HepG2 (cell line): ENCODE measurements around the gene DBNDD2. TPM values are rescaled to one million over a fixed set of nuclear protein-coding genes. Genes with fewer than 3 reads are reported as not detected.
A peak's percentile ranks its signal among the peaks of the same experiment; 100 is the strongest.

ENCODE experiments used
- AGO1 ChIP-seq: fragments of 200-400 bp; formaldehyde crosslinking; IDR thresholded peaks from 2 replicates; pipeline ENCODE4 v1.6.1; 2017; ENCODE audit warnings: mild to moderate bottlenecking, low read depth, low read length, moderate library complexity; ENCODE audit not compliant: poor library complexity, severe bottlenecking
- HNRNPK ChIP-seq: fragments of 200-400 bp; formaldehyde crosslinking; IDR thresholded peaks from 2 replicates; pipeline ENCODE4 v1.6.1; 2018; ENCODE audit warnings: low read length, low read depth, moderate library complexity, mild to moderate bottlenecking; ENCODE audit not compliant: poor library complexity, severe bottlenecking
- NFRKB ChIP-seq: fragments of 450-650 bp; IDR thresholded peaks from 2 replicates; pipeline ENCODE4 v1.6.1; 2017
- SRSF1 ChIP-seq: fragments of 200-400 bp; formaldehyde crosslinking; optimal IDR thresholded peaks from 2 replicates; pipeline ENCODE3; 2017; ENCODE audit warnings: mild to moderate bottlenecking, low read depth, low read length, moderate library complexity
- TBX3 ChIP-seq: fragments of 450-650 bp; IDR thresholded peaks from 2 replicates; pipeline ENCODE4 v1.6.1; 2017; ENCODE audit warnings: antibody characterized with exemption, mild to moderate bottlenecking, inconsistent platforms, borderline replicate concordance
- ZFP36 ChIP-seq: fragments of 150-350 bp; IDR thresholded peaks from 2 replicates; pipeline ENCODE4 v1.6.1; 2018; ENCODE audit warnings: borderline replicate concordance, low read length, low read depth; ENCODE audit not compliant: partially characterized antibody
- ZNF713 ChIP-seq: sonication (generic); formaldehyde crosslinking; IDR thresholded peaks from 2 replicates; pipeline ENCODE4 v1.4.0; 2020; ENCODE audit warnings: mild to moderate bottlenecking, missing genetic modification reagents
- ZNF878 ChIP-seq: sonication (generic); formaldehyde crosslinking; IDR thresholded peaks from 2 replicates; pipeline ENCODE4 v1.8.1; 2023; ENCODE audit warnings: mild to moderate bottlenecking, missing genetic modification reagents, moderate library complexity
- ZNF891 ChIP-seq: sonication (generic); formaldehyde crosslinking; IDR thresholded peaks from 2 replicates; pipeline ENCODE4 v1.5.0; 2020; ENCODE audit warnings: mild to moderate bottlenecking, missing genetic modification reagents
- polyA plus RNA-seq, 8 experiments: library from polyadenylated mRNA; depleted of rRNA in 3 of 8; stranded (reverse) in 7 of 8; unstranded in 1 of 8; fragments of >200 nt; fragmentation: Illumina TruSeq in 4 of 8; extraction: Trizol in 4 of 8; gene quantifications; 2 replicates each; pipeline versions ENCODE4 v1.2.1 to v1.2.3, GENCODE V29; 2011 to 2016; ENCODE audit warnings: low read depth in 4 of 8, missing spikeins in 1 of 8, mixed read lengths in 1 of 8; ENCODE audit not compliant: insufficient read depth in 1 of 8
- total RNA-seq, 5 experiments: library from RNA; depleted of rRNA; stranded (reverse); fragments of >200 nt; fragmentation: Illumina TruSeq; extraction: Trizol; gene quantifications; 2 replicates each; pipeline ENCODE4 v1.2.3, GENCODE V29; 2016; ENCODE audit warnings: low read depth in 1 of 5
- TF ChIP-seq, protein P1 (sequence below): sonication (generic); formaldehyde crosslinking; IDR thresholded peaks from 2 replicates; pipeline ENCODE4 v1.9.0; 2021; ENCODE audit warnings: missing genetic modification reagents, mild to moderate bottlenecking, borderline replicate concordance
- TF ChIP-seq, protein P2 (sequence below): sonication (generic); formaldehyde crosslinking; IDR thresholded peaks from 2 replicates; pipeline ENCODE4 v1.4.0; 2020; ENCODE audit warnings: mild to moderate bottlenecking, missing genetic modification reagents
- TF ChIP-seq, protein P3 (sequence below): sonication (generic); formaldehyde crosslinking; IDR thresholded peaks from 2 replicates; pipeline ENCODE4 v1.5.1; 2020; ENCODE audit warnings: mild to moderate bottlenecking, missing genetic modification reagents, borderline replicate concordance
- TF ChIP-seq, protein P4 (sequence below): sonication (generic); formaldehyde crosslinking; IDR thresholded peaks from 2 replicates; pipeline ENCODE4 v1.5.1; 2020; ENCODE audit warnings: missing genetic modification reagents, mild to moderate bottlenecking, borderline replicate concordance
- TF ChIP-seq, protein P5 (sequence below): sonication (generic); formaldehyde crosslinking; conservative IDR thresholded peaks from 2 replicates; pipeline ENCODE4 v1.4.0; 2020; ENCODE audit warnings: missing genetic modification reagents
- TF ChIP-seq, protein P6 (sequence below): sonication (generic); formaldehyde crosslinking; IDR thresholded peaks from 2 replicates; pipeline ENCODE4 v1.8.0; 2022; ENCODE audit warnings: missing genetic modification reagents, low read depth, mild to moderate bottlenecking, borderline replicate concordance

The DBNDD2 gene
- total and polyA plus RNA-seq, 2 of the 13 experiments (the other 11 are each of a cell fraction or from before 2014, with no cell fraction given) = 16.7 to 47.6 TPM

DNA sequence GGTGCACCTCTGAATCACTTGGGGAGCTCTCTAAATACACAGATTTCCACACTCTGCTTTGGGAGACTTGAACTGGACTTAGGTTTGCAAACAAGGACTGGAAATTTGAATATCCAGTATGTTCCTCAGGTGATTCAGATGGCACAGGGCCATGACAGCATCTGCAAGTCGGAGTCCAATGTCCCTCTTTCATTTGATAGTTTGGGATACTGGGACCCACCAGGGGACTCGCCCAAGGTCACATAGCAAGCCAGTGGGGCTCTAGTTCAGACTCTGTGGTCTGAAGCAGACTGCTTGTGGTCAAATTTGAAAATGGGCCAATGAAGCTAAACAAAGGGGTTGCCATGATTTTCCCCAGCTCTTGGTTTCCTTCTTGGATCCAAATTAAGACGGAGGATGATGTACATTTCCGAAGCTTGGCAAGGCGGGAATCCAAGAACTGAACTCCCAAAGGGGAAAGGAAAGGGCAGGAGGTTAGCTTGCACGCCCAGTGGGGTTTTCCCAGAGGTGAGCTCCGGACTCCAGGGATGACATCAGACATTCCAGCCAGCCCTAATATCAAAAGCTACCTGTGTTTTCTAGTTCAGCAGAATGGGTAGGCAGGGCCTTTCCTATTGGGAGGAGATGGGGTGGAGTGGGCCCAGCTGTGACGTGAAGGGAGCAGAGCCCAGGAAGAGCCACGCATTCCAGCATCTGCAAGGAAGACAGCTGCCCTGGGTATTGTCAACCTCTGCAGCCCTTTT, 48.5 kb upstream of the DBNDD2 start (continued):
- TF ChIP-seq, protein P1, sequence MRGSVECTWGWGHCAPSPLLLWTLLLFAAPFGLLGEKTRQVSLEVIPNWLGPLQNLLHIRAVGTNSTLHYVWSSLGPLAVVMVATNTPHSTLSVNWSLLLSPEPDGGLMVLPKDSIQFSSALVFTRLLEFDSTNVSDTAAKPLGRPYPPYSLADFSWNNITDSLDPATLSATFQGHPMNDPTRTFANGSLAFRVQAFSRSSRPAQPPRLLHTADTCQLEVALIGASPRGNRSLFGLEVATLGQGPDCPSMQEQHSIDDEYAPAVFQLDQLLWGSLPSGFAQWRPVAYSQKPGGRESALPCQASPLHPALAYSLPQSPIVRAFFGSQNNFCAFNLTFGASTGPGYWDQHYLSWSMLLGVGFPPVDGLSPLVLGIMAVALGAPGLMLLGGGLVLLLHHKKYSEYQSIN (CRISPR knock-in tag) = no peak
- TF ChIP-seq ZFP36 (no peak), ZNF713 (CRISPR knock-in tag) (no peak), ZNF891 (CRISPR knock-in tag) (no peak), ZNF878 (CRISPR knock-in tag) (no peak), HNRNPK (peak; percentile 89), AGO1 (no peak), NFRKB (no peak), TBX3 (0 out of 2 replicates have a peak, but pooled peaks have one; percentile 6), SRSF1 (no peak)
- TF ChIP-seq, protein P2, sequence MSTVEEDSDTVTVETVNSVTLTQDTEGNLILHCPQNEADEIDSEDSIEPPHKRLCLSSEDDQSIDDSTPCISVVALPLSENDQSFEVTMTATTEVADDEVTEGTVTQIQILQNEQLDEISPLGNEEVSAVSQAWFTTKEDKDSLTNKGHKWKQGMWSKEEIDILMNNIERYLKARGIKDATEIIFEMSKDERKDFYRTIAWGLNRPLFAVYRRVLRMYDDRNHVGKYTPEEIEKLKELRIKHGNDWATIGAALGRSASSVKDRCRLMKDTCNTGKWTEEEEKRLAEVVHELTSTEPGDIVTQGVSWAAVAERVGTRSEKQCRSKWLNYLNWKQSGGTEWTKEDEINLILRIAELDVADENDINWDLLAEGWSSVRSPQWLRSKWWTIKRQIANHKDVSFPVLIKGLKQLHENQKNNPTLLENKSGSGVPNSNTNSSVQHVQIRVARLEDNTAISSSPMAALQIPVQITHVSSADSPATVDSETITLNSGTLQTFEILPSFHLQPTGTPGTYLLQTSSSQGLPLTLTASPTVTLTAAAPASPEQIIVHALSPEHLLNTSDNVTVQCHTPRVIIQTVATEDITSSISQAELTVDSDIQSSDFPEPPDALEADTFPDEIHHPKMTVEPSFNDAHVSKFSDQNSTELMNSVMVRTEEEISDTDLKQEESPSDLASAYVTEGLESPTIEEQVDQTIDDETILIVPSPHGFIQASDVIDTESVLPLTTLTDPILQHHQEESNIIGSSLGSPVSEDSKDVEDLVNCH (CRISPR knock-in tag) = no peak
- TF ChIP-seq, protein P3, sequence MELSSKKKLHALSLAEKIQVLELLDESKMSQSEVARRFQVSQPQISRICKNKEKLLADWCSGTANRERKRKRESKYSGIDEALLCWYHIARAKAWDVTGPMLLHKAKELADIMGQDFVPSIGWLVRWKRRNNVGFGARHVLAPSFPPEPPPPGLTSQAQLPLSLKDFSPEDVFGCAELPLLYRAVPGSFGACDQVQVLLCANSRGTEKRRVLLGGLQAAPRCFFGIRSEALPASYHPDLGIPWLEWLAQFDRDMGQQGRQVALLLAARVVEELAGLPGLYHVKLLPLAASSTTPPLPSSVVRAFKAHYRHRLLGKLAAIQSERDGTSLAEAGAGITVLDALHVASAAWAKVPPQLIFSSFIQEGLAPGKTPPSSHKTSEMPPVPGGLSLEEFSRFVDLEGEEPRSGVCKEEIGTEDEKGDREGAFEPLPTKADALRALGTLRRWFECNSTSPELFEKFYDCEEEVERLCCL (CRISPR knock-in tag) = no peak
- TF ChIP-seq, protein P4, sequence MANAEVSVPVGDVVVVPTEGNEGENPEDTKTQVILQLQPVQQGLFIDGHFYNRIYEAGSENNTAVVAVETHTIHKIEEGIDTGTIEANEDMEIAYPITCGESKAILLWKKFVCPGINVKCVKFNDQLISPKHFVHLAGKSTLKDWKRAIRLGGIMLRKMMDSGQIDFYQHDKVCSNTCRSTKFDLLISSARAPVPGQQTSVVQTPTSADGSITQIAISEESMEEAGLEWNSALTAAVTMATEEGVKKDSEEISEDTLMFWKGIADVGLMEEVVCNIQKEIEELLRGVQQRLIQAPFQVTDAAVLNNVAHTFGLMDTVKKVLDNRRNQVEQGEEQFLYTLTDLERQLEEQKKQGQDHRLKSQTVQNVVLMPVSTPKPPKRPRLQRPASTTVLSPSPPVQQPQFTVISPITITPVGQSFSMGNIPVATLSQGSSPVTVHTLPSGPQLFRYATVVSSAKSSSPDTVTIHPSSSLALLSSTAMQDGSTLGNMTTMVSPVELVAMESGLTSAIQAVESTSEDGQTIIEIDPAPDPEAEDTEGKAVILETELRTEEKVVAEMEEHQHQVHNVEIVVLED (CRISPR knock-in tag) = 0 out of 2 replicates have a peak, but pooled peaks have one; percentile 11
- TF ChIP-seq, protein P5, sequence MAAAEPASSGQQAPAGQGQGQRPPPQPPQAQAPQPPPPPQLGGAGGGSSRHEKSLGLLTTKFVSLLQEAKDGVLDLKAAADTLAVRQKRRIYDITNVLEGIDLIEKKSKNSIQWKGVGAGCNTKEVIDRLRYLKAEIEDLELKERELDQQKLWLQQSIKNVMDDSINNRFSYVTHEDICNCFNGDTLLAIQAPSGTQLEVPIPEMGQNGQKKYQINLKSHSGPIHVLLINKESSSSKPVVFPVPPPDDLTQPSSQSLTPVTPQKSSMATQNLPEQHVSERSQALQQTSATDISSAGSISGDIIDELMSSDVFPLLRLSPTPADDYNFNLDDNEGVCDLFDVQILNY = no peak
- TF ChIP-seq, protein P6, sequence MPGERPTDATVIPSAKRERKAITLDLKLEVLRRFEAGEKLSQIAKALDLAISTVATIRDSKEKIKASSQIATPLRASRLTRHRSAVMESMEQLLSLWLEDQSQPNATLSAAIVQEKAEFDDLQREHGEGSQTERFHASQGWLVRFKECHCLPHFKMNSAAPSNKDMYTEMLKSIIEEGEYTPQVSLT (CRISPR knock-in tag) = no peak
